ENCODE measurements around the gene DOK7. TPM values are rescaled to one million over a fixed set of nuclear protein-coding genes. Genes with fewer than 3 reads are reported as not detected.

Gene DOK7
- total and polyA plus RNA-seq, 4 donors: 0.13 to 0.84 (median 0.46) TPM

DNA sequence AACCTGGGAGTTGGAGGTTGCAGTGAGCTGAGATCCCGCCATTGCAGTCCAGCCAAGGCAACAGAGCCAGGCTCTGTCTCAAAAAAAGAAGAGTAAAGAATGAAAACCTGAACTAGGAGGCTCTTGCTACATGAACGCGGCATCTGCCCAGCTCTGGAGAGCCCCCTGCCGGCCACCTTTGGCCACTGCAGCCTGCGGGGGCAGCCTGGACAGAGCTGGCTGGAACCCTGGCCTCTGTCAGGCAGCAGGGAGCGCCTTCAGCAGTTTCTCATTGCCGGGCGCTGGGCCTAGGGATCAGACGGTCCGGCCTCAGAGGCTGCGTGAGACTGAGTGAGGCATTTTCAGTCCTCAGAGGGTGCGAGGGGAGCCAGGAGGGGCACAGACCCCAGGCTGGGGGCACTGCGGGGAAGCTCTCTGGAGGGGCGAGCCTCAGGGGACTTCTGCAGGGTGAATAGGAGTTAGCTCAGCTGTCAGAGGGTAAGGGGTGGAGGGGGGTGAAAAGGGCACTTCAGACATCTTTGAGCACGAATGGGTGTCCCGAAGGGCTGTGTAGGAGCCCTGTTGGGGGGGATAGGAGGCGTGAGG lies 17.5 kb downstream of the DOK7 start:
- H3K9me3 ChIP-seq (ENCODE audit: control insufficient read depth in 4 of 4, low read length in 3 of 4): no peaks in the 10 kb centered on the region
- WGBS: 18% methylated on average over 17 of the region's 17 CpGs
- H3K27me3 ChIP-seq (ENCODE audit: control insufficient read depth in 4 of 4, insufficient read depth in 4 of 4, low read length in 3 of 4): no peaks in the 10 kb centered on the region
- H3K27ac ChIP-seq (ENCODE audit: low read depth in 1 of 2, low read length in 2 of 2): no peak overlapping the region
- peak; percentile 86 for DNase-seq (ENCODE audit: low spot score)
- no peak overlapping the region for H3K9ac ChIP-seq (ENCODE audit: low read depth in 1 of 2, low read length in 2 of 2)
- no peak overlapping the region for H3K4me3 ChIP-seq (ENCODE audit: low read depth in 1 of 3, low read length in 3 of 3)
- H3K36me3 ChIP-seq (ENCODE audit: control insufficient read depth in 4 of 4, insufficient read depth in 3 of 4, low read depth in 1 of 4, low read length in 3 of 4): no peaks in the 10 kb centered on the region
- peaks cover 0 to 8% (median 2%) of the 10 kb centered on the region in 4 donors for H3K4me1 ChIP-seq (ENCODE audit: control insufficient read depth in 4 of 4, insufficient read depth in 4 of 4, low read length in 3 of 4)
- no peak for TF ChIP-seq FOXA2 (IDR thresholded peaks at IDR 0.05)
- TF ChIP-seq REST (IDR thresholded peaks at IDR 0.05): no peak
- TF ChIP-seq YY1 (IDR thresholded peaks at IDR 0.05): no peak
- no peak for TF ChIP-seq MAX (IDR thresholded peaks at IDR 0.05)
- no peak for TF ChIP-seq HNF4G (IDR thresholded peaks at IDR 0.05)
- TF ChIP-seq NR2F2 (IDR thresholded peaks at IDR 0.05): no peak
- TF ChIP-seq, protein P1, sequence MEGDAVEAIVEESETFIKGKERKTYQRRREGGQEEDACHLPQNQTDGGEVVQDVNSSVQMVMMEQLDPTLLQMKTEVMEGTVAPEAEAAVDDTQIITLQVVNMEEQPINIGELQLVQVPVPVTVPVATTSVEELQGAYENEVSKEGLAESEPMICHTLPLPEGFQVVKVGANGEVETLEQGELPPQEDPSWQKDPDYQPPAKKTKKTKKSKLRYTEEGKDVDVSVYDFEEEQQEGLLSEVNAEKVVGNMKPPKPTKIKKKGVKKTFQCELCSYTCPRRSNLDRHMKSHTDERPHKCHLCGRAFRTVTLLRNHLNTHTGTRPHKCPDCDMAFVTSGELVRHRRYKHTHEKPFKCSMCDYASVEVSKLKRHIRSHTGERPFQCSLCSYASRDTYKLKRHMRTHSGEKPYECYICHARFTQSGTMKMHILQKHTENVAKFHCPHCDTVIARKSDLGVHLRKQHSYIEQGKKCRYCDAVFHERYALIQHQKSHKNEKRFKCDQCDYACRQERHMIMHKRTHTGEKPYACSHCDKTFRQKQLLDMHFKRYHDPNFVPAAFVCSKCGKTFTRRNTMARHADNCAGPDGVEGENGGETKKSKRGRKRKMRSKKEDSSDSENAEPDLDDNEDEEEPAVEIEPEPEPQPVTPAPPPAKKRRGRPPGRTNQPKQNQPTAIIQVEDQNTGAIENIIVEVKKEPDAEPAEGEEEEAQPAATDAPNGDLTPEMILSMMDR (IDR thresholded peaks at IDR 0.05; ENCODE audit: low read depth, low read length, missing input control): peak; percentile 98
- TF ChIP-seq RAD21 (IDR thresholded peaks at IDR 0.05): peak; percentile 90 to 91
- TF ChIP-seq ATF3 (IDR thresholded peaks at IDR 0.05): no peak

GRCh38 chr4:3481113-3481531 lies 18.0 kb downstream of the DOK7 start:
- H3K9ac ChIP-seq (ENCODE audit: low read depth in 1 of 2, low read length in 2 of 2): no peak overlapping the region
- no peaks in the 10 kb centered on the region for H3K9me3 ChIP-seq (ENCODE audit: control insufficient read depth in 4 of 4, low read length in 3 of 4)
- TF ChIP-seq HNF4A (conservative IDR thresholded peaks at IDR 0.05): no peak
- H3K27me3 ChIP-seq (ENCODE audit: control insufficient read depth in 4 of 4, insufficient read depth in 4 of 4, low read length in 3 of 4): no peaks in the 10 kb centered on the region
- no peaks in the 10 kb centered on the region for H3K36me3 ChIP-seq (ENCODE audit: control insufficient read depth in 4 of 4, insufficient read depth in 3 of 4, low read depth in 1 of 4, low read length in 3 of 4)
- H3K4me1 ChIP-seq (ENCODE audit: control insufficient read depth in 4 of 4, insufficient read depth in 4 of 4, low read length in 3 of 4): peaks cover 0 to 8% (median 2%) of the 10 kb centered on the region in 4 donors
- H3K27ac ChIP-seq (ENCODE audit: low read depth in 1 of 2, low read length in 2 of 2): no peak overlapping the region
- H3K4me3 ChIP-seq (ENCODE audit: low read depth in 1 of 3, low read length in 3 of 3): no peak overlapping the region
- WGBS: 36% methylated on average over 5 of the region's 5 CpGs
- DNase-seq (ENCODE audit: low spot score): no peak

DNA sequence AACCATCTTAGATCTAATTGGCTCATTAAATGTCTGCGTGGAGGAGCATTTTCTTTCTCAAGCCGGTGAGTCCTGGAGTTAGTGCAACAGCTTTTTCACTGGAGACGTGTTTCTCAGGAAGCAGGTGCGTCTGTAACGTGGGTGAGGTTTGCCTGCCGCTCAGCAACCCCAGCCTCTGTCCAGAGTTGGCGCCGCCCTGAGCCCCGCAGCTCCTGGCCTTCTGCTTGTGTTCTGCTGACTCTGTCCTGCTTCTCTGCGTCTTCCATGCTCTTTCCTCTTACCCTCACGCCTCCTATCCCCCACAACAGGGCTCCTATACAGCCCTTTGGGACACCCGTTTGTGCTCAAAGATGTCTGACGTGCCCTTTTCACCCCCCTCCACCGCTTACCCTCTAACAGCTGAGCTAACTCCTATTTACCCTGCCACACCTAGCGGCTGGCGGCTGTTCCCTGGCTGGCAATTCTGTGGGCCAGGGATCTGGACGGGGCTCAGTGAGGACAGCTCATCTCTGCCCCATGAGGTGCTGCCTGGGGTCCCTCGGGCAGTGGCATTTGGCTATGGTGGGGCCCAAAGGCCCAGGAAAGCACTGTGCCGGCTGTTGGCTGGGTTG lies 18.8 kb downstream of the DOK7 start:
- Histone ChIP-seq H3K4me3 (ENCODE audit: low read depth in 1 of 3, low read length in 3 of 3) (no peak overlapping the region), H3K4me1 (ENCODE audit: control insufficient read depth in 4 of 4, insufficient read depth in 4 of 4, low read length in 3 of 4) (peaks cover 0 to 8% (median 2%) of the 10 kb centered on the region in 4 donors), H3K27me3 (ENCODE audit: control insufficient read depth in 4 of 4, insufficient read depth in 4 of 4, low read length in 3 of 4) (no peaks in the 10 kb centered on the region), H3K36me3 (ENCODE audit: control insufficient read depth in 4 of 4, insufficient read depth in 3 of 4, low read depth in 1 of 4, low read length in 3 of 4) (no peaks in the 10 kb centered on the region), H3K9ac (ENCODE audit: low read depth in 1 of 2, low read length in 2 of 2) (no peak overlapping the region), H3K27ac (ENCODE audit: low read depth in 1 of 2, low read length in 2 of 2) (no peak overlapping the region), H3K9me3 (ENCODE audit: control insufficient read depth in 4 of 4, low read length in 3 of 4) (no peaks in the 10 kb centered on the region)
- WGBS: 71% methylated on average over 19 of the region's 19 CpGs
- no peak for DNase-seq (ENCODE audit: low spot score)
- TF ChIP-seq FOXA2 (IDR thresholded peaks at IDR 0.05) (no peak), YY1 (IDR thresholded peaks at IDR 0.05) (no peak), RXRA (IDR thresholded peaks at IDR 0.05) (no peak), JUND (IDR thresholded peaks at IDR 0.05) (no peak), RAD21 (IDR thresholded peaks at IDR 0.05) (no peak), MAX (IDR thresholded peaks at IDR 0.05) (no peak), FOXA1 (IDR thresholded peaks at IDR 0.05) (no peak), ATF3 (IDR thresholded peaks at IDR 0.05) (no peak), EGR1 (IDR thresholded peaks at IDR 0.05; ENCODE audit: low read depth in 2 of 2) (no peak), NR2F2 (IDR thresholded peaks at IDR 0.05) (no peak), TAF1 (conservative IDR thresholded peaks at IDR 0.05) (no peak), REST (IDR thresholded peaks at IDR 0.05) (no peak)
